ENCODE measurements around the gene NAV3. TPM values are rescaled to one million over a fixed set of nuclear protein-coding genes. Genes with fewer than 3 reads are reported as not detected.
A peak's percentile ranks its signal among the peaks of the same experiment; 100 is the strongest.

Gene NAV3
- total RNA-seq, 1 experiment from 2014 or later = 3.0 TPM

DNA sequence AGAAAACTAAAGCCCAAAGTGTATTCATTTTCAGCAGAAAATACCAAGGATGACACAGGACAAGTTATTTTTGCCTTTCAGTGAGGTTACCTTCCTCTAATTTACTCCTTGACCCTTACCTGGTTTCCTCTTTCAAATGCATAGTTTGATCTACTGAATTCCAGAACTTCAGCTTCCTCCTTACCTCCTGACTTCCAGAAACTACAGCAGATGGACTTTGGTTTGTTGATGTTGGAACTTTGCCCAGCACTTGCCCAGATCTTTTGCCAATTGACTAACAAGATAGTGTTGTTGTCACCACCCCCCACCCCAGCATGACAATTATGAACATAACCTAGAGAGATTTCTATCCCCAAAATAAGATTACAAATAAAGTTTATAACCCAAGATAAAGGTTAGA is 63.2 kb downstream of the NAV3 start:
- no peak overlapping the region for H3K4me2 ChIP-seq (ENCODE audit: insufficient read depth, insufficient read length, low read length)
- H3K4me1 Mint-ChIP-seq = peaks cover 13 to 16% of the 10 kb centered on the region in 2 experiments
- no peak overlapping the region for H4K91ac ChIP-seq (ENCODE audit: insufficient read length, low read depth, low read length)
- no peak overlapping the region for H3K9ac ChIP-seq (ENCODE audit: extremely low read depth, insufficient read length, low read length)
- no peak overlapping the region for H3K4me3 Mint-ChIP-seq
- H3K4ac ChIP-seq (ENCODE audit: low read depth, low read length) = no peak overlapping the region
- no peak overlapping the region for H2BK15ac ChIP-seq (ENCODE audit: low read depth, low read length)
- no peak overlapping the region for H4K5ac ChIP-seq (ENCODE audit: insufficient read length, low read depth, low read length)
- H3K23me2 ChIP-seq (ENCODE audit: insufficient read length, low read depth, low read length, poor library complexity, severe bottlenecking) = no peaks in the 10 kb centered on the region
- H3K27ac Mint-ChIP-seq = peak overlapping the region; percentile 4 to 63 (median 20); a peak in 5 of 7 replicates
- H4K20me1 ChIP-seq (ENCODE audit: control insufficient read depth, insufficient read depth, insufficient read length) = no peaks in the 10 kb centered on the region
- H3K79me2 ChIP-seq (ENCODE audit: insufficient read depth, low read length) = no peaks in the 10 kb centered on the region
- no peak overlapping the region for H4K8ac ChIP-seq (replicated peaks; ENCODE audit: insufficient read length, low read depth, low read length)
- TF ChIP-seq, protein P1, sequence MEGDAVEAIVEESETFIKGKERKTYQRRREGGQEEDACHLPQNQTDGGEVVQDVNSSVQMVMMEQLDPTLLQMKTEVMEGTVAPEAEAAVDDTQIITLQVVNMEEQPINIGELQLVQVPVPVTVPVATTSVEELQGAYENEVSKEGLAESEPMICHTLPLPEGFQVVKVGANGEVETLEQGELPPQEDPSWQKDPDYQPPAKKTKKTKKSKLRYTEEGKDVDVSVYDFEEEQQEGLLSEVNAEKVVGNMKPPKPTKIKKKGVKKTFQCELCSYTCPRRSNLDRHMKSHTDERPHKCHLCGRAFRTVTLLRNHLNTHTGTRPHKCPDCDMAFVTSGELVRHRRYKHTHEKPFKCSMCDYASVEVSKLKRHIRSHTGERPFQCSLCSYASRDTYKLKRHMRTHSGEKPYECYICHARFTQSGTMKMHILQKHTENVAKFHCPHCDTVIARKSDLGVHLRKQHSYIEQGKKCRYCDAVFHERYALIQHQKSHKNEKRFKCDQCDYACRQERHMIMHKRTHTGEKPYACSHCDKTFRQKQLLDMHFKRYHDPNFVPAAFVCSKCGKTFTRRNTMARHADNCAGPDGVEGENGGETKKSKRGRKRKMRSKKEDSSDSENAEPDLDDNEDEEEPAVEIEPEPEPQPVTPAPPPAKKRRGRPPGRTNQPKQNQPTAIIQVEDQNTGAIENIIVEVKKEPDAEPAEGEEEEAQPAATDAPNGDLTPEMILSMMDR (conservative IDR thresholded peaks at IDR 0.05) = no peak
- H3K14ac ChIP-seq (ENCODE audit: insufficient read depth, low read length) = no peak overlapping the region
- H3K23ac ChIP-seq (ENCODE audit: insufficient read length, low read depth, low read length) = no peak overlapping the region
- H3K36me3 Mint-ChIP-seq (ENCODE audit: insufficient read depth in 1 of 3, low read depth in 3 of 3) = no peaks in the 10 kb centered on the region
- no peak overlapping the region for H2BK5ac ChIP-seq (ENCODE audit: insufficient read length, low read length)
- no peak overlapping the region for H2BK12ac ChIP-seq (ENCODE audit: insufficient read length, low read depth, low read length)
- H3K4me1 ChIP-seq (ENCODE audit: insufficient read depth, low read length) = peaks cover 5% of the 10 kb centered on the region; the same call in 1 of the 2 replicates
- H2AFZ ChIP-seq (ENCODE audit: low read length) = no peak overlapping the region
- no peak for DNase-seq
- no peak overlapping the region for H3K18ac ChIP-seq (ENCODE audit: insufficient read length, low read depth, low read length)
- no peak overlapping the region for H3K56ac ChIP-seq (ENCODE audit: insufficient read length, low read depth, low read length)
- no peak overlapping the region for H2BK120ac ChIP-seq (ENCODE audit: low read depth, low read length, poor library complexity, severe bottlenecking)
- no peak overlapping the region for H3T11ph ChIP-seq (ENCODE audit: low read length)
- H2BK20ac ChIP-seq (ENCODE audit: low read depth, low read length, poor library complexity, severe bottlenecking) = no peak overlapping the region
- H3K27me3 Mint-ChIP-seq (ENCODE audit: low read depth) = no peaks in the 10 kb centered on the region
- no peak overlapping the region for H2AK5ac ChIP-seq (ENCODE audit: insufficient read length, low read length)
- no peak overlapping the region for H3K27ac ChIP-seq (ENCODE audit: insufficient read length, low read depth, low read length)
- no peaks in the 10 kb centered on the region for H3K27me3 ChIP-seq (ENCODE audit: insufficient read depth, low read length)
- no peaks in the 10 kb centered on the region for H3K79me1 ChIP-seq (ENCODE audit: insufficient read depth, low read depth, low read length, poor library complexity, severe bottlenecking)
- no peaks in the 10 kb centered on the region for H3K9me3 Mint-ChIP-seq
- H3K9me3 ChIP-seq (ENCODE audit: control insufficient read depth, low read depth, low read length) = no peaks in the 10 kb centered on the region
